Ammon's horn (tissue), 1 donor: ENCODE measurements around the gene SNX25.
"Not testable (repeated sequence)": the region's sequence is repeated elsewhere in the genome, so short reads cannot be mapped to it uniquely, and the experiment has no call there.

Experiments used
- DNase-seq: peaks from one replicate; pipeline ENCODE4 v3.0.0-alpha.2; 2016; ENCODE audit warnings: low spot score

SNX25 gene

GRCh38 chr4:185205073-185205472, 4.3 kb upstream of the SNX25 start:
- DNase-seq: not testable (repeated sequence)

GRCh38 chr4:185205697-185206342, 3.6 kb upstream of the SNX25 start:
- DNase-seq: no peak

- no peak for DNase-seq
Observed at GRCh38 chr4:185207466-185207865, 1.9 kb upstream of the SNX25 start.

GRCh38 chr4:185209852-185210101, 379 bp downstream of the SNX25 start:
- not testable (repeated sequence) for DNase-seq

DNA sequence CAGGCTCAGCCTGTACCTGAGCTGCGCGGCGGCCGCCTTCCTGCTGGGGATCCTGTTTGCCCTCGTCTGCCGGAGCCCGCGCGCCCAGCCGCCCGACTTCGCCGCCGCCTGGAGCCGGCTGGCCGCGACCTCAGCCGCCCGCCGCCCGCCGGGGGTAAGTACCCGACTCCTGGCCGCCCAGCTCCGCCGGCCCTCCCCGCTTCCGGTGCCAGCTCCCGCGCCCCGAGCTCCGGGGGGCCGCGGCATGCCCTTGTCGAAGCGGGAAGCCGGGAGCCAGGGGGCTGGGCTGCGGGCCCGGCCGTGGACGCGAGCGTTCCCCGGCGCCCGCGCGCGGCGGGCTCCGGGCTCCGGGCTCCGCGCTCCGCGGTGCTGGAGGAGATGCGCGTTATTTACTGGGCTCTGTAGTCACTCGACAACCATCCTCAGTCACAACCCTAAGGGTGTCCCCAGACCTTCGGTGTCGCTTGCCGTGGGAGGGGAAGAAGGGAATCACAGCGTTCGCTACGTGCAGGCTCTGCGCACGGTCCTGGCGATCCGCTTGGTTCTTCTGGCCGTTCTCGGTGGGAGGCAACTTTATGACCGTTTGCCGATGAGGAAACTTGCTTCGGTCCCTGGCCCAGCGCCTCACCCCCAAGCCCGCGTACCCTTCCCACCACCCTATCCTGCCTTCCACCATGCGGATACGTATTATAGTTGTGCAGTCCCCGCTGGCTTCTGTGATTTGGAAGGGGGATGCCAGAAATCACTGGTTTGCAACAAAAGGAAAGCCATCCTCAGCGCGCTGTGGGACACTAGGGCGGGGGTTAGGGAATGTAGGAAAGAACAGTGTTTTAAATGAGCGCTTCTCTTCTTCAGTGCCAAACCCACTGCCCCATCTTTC, 944 bp downstream of the SNX25 start:
- peak; percentile 65 for DNase-seq

DNA sequence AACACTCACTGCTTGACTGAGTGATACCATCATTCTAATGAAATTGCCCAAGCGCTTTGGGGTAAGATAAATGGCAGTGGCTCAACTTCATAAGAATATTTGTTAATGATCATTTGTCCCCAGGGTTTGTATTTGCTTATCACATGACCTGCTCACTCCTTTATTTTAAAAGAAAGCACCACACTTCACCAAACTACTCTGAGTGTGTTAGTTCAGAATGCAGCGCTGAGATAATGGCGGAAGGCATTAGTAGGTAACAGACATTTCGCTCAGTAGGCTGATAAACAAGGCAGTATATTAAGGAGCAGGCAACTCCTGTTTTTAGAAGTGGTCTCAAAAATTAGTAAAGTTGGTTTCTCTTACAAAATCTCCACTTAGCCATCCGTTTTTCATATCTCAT, 1.6 kb downstream of the SNX25 start:
- no peak for DNase-seq

GRCh38 chr4:185211641-185212040, 2.2 kb downstream of the SNX25 start:
- DNase-seq: no peak

DNA sequence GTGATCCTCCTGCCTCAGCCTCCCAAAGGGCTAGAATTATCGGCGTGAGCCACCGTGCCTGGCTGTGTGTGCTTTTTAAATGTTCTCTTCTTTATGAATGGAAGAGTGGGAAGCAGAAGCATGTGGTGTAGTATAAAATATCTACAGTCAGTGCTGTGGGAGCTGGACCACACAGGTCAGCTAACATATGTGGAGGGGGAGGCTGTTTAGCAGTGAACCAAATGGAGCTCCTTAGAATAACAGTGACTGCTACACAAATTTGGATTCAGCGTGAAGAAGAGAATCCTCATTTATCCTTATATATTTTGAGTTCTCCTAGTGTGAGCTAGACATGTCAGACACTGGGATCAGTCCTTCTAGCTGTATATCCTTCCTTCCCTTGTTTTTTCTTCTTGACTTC, 3.2 kb downstream of the SNX25 start:
- DNase-seq: peak; percentile 14

GRCh38 chr4:185213877-185214276, 4.5 kb downstream of the SNX25 start:
- DNase-seq: no peak

DNA sequence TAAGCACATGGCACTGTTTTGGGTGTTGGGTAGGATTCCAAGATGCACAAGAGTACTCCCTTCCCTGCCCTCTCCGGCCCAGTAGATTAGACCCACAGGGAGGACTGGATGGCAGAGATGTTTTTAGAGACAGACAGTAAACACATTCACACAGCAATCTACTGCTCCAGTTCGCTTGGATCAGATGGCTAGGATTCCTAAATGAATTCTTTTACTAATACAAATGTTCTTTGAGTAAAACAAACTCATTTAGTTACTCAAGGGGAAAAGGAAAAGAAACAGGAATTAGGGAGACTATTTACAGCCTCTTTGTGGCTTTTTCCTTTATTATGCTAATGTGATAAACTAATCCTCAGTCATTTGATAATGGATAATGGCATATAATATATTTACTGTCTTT, 5.9 kb downstream of the SNX25 start:
- DNase-seq: no peak

DNA sequence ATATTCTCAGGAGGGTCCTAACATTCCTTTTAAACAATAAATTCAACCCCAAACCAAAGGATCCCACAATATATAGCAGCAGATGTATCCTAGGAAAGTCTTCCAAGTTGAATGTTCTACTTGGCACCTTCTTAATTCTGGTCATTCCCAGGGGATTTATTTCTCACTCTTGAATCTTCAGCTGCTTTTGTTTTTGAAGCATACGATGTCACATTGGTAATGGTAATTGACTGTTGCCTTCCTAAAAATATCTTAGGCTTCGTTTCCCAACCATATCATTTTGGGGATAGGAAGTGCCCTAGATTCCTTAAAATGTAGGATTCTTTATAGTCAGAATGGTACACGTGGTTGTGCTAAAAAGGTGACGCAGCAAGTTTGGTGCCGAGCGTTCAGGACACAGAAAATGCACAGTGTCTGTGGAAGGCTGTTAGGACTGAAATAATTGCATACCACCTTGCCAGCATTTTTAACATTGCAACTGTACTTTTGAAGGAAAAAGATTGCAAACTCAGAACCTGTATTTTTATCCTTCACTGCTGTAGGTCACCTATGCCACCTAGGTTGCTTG, 8.1 kb downstream of the SNX25 start:
- DNase-seq: no peak

GRCh38 chr4:185218312-185218711, 8.9 kb downstream of the SNX25 start:
- no peak for DNase-seq

GRCh38 chr4:185219551-185220344, 10.3 kb downstream of the SNX25 start:
- peak; percentile 48 for DNase-seq

- no peak for DNase-seq
Observed at GRCh38 chr4:185221491-185221890, 12.1 kb downstream of the SNX25 start.

DNA sequence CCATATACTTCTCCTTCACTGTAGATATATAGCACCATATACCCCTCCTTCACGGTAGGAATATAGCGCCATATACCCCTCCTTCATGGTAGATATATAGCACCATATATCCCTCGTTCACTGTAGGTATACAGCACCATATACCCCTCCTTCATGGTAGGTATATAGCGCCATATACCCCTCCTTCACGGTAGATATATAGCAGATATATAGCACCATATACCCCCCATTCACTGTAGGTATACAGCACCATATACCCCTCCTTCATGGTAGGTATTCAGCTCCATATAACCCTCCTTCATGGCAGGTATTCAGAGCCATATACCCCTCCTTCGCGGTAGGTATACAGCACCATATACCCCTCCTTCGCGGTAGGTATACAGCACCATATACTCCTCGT, 12.5 kb downstream of the SNX25 start:
- no peak for DNase-seq

- DNase-seq: no peak
Observed at GRCh38 chr4:185222598-185222997, 13.2 kb downstream of the SNX25 start.

- no peak for DNase-seq
Observed at GRCh38 chr4:185224597-185224996, 15.2 kb downstream of the SNX25 start.

DNA sequence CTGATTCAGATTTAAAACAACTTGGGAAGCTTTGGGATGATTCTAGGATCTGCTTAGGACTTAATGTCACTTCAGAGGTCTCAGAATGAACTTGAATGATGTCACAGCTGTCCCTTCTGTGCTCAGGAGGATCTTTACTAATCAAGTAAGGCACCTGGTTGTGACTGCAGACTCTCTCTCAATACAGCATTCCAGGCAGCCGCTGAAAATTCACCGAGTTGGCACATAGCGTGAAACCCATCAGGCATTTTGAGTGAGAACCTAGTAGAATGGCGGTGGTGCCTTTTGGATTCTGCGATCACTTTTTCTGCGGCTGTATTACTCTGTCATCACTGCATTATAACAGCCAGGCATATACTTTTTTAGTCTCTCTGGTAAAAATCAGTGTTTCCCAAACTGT, 16.5 kb downstream of the SNX25 start:
- no peak for DNase-seq

- no peak for DNase-seq
Observed at GRCh38 chr4:185227131-185227551, 17.7 kb downstream of the SNX25 start.

DNA sequence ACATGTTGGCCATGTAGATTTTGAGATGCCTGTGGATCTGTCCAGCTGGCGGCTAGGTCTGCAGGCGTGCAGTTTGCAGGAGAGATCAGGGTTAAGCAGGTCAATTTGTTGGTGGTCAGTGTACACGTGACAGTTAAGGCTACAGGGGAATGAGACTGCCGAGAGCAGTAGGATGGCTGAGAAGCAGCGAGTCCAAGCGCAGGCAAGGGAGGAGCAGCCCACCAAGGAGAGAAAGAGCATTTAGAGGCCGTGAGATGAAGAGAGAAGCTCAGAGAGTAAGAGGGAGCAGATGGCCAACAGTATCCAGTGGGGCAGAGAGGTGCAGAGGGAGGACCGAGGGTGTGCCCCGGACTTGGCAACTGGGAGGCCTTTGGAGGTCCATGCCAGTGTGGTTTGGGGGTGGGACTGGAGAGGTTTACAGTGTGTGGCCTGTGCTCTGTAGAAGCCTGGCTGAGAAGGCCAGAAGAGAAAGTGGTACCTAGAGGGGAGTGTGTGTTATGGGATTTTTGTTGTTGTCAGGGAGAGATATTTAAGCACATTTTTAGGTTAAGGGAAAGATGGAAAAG, 18.4 kb downstream of the SNX25 start:
- no peak for DNase-seq

- DNase-seq: no peak
Observed at GRCh38 chr4:185229021-185229818, 19.8 kb downstream of the SNX25 start.
